OCI-LY1 (cell line): ENCODE results near the gene HRK.

Experiments used
- H2AFZ ChIP-seq: fragments of 200-600 bp; sonication (generic), shearing (Covaris generic); 2 replicates; pipeline ENCODE4 v1.6.0; 2014; ENCODE audit warnings: antibody characterized with exemption, mild to moderate bottlenecking, low read length
- H3F3A ChIP-seq: fragments of 200-600 bp; sonication (generic), shearing (Covaris generic); 2 replicates; pipeline ENCODE4 v1.6.0; 2014; ENCODE audit warnings: mild to moderate bottlenecking, antibody characterized with exemption, low read length, moderate library complexity; ENCODE audit not compliant: insufficient read depth
- H3K27ac ChIP-seq: fragments of 200-600 bp; sonication (generic); 2 replicates; pipeline ENCODE4 v1.5.1; 2014; ENCODE audit warnings: low read length, mixed run types, mild to moderate bottlenecking, low read depth; ENCODE audit not compliant: poor library complexity, severe bottlenecking
- H3K27me3 ChIP-seq: fragments of 200-600 bp; sonication (generic); 2 replicates; pipeline ENCODE4 v1.6.0; 2014; ENCODE audit warnings: antibody characterized with exemption, mild to moderate bottlenecking, low read length, moderate library complexity; ENCODE audit not compliant: insufficient read depth
- H3K36me3 ChIP-seq: fragments of 200-600 bp; sonication (generic); 2 replicates; pipeline ENCODE4 v1.6.1; 2014; ENCODE audit warnings: mild to moderate bottlenecking, antibody characterized with exemption, low read length, moderate library complexity, mixed read lengths; ENCODE audit not compliant: insufficient read depth
- H3K4me1 ChIP-seq: fragments of 200-600 bp; sonication (generic); 2 replicates; pipeline ENCODE4 v1.5.1; 2014; ENCODE audit warnings: mild to moderate bottlenecking, low read length, moderate library complexity; ENCODE audit not compliant: insufficient read depth, severe bottlenecking
- H3K4me2 ChIP-seq: fragments of 200-600 bp; sonication (generic), shearing (Covaris generic); 2 replicates; pipeline ENCODE4 v1.6.1; 2014; ENCODE audit warnings: low read length
- H3K4me3 ChIP-seq: fragments of 200-600 bp; sonication (generic); 2 replicates; pipeline ENCODE4 v1.5.1; 2014; ENCODE audit warnings: low read length, low read depth, mild to moderate bottlenecking, mixed read lengths; ENCODE audit not compliant: poor library complexity, severe bottlenecking
- H3K79me2 ChIP-seq: fragments of 200-600 bp; shearing (Covaris generic); 2 replicates; pipeline ENCODE4 v1.6.1; 2016; ENCODE audit warnings: mixed run types, low read length, mixed read lengths; ENCODE audit not compliant: insufficient read depth
- H3K9ac ChIP-seq: fragments of 200-600 bp; sonication (generic), shearing (Covaris generic); 2 replicates; pipeline ENCODE4 v1.6.1; 2014; ENCODE audit warnings: mild to moderate bottlenecking, low read length, mixed read lengths
- H3K9me2 ChIP-seq: fragments of 200-600 bp; sonication (generic), shearing (Covaris generic); 2 replicates; pipeline ENCODE4 v1.6.1; 2014; ENCODE audit warnings: low read depth, mild to moderate bottlenecking, low read length, mixed read lengths
- H3K9me3 ChIP-seq: fragments of 200-600 bp; shearing (Covaris generic); 2 replicates; pipeline ENCODE4 v1.6.1; 2014; ENCODE audit warnings: low read length, mixed read lengths
- H4K20me1 ChIP-seq: fragments of 200-600 bp; sonication (generic), shearing (Covaris generic); 2 replicates; pipeline ENCODE4 v1.6.0; 2016; ENCODE audit warnings: mild to moderate bottlenecking, low read length; ENCODE audit not compliant: insufficient read depth
- EZH2 ChIP-seq: fragments of 200-600 bp; sonication (generic), shearing (Covaris generic); IDR thresholded peaks from 2 replicates; pipeline ENCODE4 v1.8.0; 2017; ENCODE audit warnings: borderline replicate concordance, mixed run types, mild to moderate bottlenecking, antibody characterized with exemption, low read length, moderate library complexity, mixed read lengths
- TF ChIP-seq, protein P1 (sequence below): fragments of 200-600 bp; sonication (generic), shearing (Covaris generic); IDR thresholded peaks from 2 replicates; pipeline ENCODE4 v1.5.1; 2017; ENCODE audit warnings: mild to moderate bottlenecking, antibody characterized with exemption, low read length, moderate library complexity, mixed read lengths

The HRK gene

GRCh38 chr12:116856729-116857128 is 24.5 kb downstream of the HRK start:
- H3K4me2 ChIP-seq = no peak overlapping the region
- no peaks in the 10 kb centered on the region for H4K20me1 ChIP-seq
- peaks cover 30% of the 10 kb centered on the region; the same call in 1 of the 2 replicates for H3K36me3 ChIP-seq
- H3F3A ChIP-seq = no peaks in the 10 kb centered on the region
- no peaks in the 10 kb centered on the region for H3K27me3 ChIP-seq
- H3K9me3 ChIP-seq = no peaks in the 10 kb centered on the region
- H3K79me2 ChIP-seq = no peaks in the 10 kb centered on the region
- peaks cover 59% of the 10 kb centered on the region for H3K4me1 ChIP-seq
- H2AFZ ChIP-seq = no peak overlapping the region
- no peak overlapping the region for H3K4me3 ChIP-seq
- no peaks in the 10 kb centered on the region for H3K9me2 ChIP-seq
- H3K9ac ChIP-seq = no peak overlapping the region
- H3K27ac ChIP-seq = peak overlapping the region; percentile 88
- no peak for TF ChIP-seq EZH2
- TF ChIP-seq, protein P1, sequence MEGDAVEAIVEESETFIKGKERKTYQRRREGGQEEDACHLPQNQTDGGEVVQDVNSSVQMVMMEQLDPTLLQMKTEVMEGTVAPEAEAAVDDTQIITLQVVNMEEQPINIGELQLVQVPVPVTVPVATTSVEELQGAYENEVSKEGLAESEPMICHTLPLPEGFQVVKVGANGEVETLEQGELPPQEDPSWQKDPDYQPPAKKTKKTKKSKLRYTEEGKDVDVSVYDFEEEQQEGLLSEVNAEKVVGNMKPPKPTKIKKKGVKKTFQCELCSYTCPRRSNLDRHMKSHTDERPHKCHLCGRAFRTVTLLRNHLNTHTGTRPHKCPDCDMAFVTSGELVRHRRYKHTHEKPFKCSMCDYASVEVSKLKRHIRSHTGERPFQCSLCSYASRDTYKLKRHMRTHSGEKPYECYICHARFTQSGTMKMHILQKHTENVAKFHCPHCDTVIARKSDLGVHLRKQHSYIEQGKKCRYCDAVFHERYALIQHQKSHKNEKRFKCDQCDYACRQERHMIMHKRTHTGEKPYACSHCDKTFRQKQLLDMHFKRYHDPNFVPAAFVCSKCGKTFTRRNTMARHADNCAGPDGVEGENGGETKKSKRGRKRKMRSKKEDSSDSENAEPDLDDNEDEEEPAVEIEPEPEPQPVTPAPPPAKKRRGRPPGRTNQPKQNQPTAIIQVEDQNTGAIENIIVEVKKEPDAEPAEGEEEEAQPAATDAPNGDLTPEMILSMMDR = no peak

GRCh38 chr12:116855744-116856470 is 25.3 kb downstream of the HRK start:
- H3F3A ChIP-seq = no peaks in the 10 kb centered on the region
- H2AFZ ChIP-seq = no peak overlapping the region
- peak overlapping the region; percentile 88 for H3K27ac ChIP-seq
- H3K79me2 ChIP-seq = no peaks in the 10 kb centered on the region
- H3K9me2 ChIP-seq = no peaks in the 10 kb centered on the region
- no peaks in the 10 kb centered on the region for H3K9me3 ChIP-seq
- no peak for TF ChIP-seq EZH2
- TF ChIP-seq, protein P1 = no peak
- peaks cover 30% of the 10 kb centered on the region; the same call in 1 of the 2 replicates for H3K36me3 ChIP-seq
- H3K27me3 ChIP-seq = no peaks in the 10 kb centered on the region
- no peaks in the 10 kb centered on the region for H4K20me1 ChIP-seq
- peaks cover 51% of the 10 kb centered on the region for H3K4me1 ChIP-seq
- no peak overlapping the region for H3K4me2 ChIP-seq
- no peak overlapping the region for H3K4me3 ChIP-seq
- no peak overlapping the region for H3K9ac ChIP-seq

GRCh38 chr12:116853507-116853906 is 27.7 kb downstream of the HRK start:
- H3K79me2 ChIP-seq = no peaks in the 10 kb centered on the region
- H4K20me1 ChIP-seq = no peaks in the 10 kb centered on the region
- H3K9me2 ChIP-seq = no peaks in the 10 kb centered on the region
- H3K9me3 ChIP-seq = no peaks in the 10 kb centered on the region
- no peak overlapping the region for H3K4me3 ChIP-seq
- peak overlapping the region; percentile 69 for H3K27ac ChIP-seq
- H3K4me1 ChIP-seq = peaks cover 27% of the 10 kb centered on the region
- H3K36me3 ChIP-seq = peaks cover 11% of the 10 kb centered on the region; the same call in 1 of the 2 replicates
- H3K27me3 ChIP-seq = no peaks in the 10 kb centered on the region
- no peak overlapping the region for H2AFZ ChIP-seq
- no peak overlapping the region for H3K4me2 ChIP-seq
- no peak overlapping the region for H3K9ac ChIP-seq
- no peak for TF ChIP-seq EZH2
- TF ChIP-seq, protein P1 = no peak
- H3F3A ChIP-seq = no peaks in the 10 kb centered on the region
